ENCODE data around the gene FBXO24.

DNA sequence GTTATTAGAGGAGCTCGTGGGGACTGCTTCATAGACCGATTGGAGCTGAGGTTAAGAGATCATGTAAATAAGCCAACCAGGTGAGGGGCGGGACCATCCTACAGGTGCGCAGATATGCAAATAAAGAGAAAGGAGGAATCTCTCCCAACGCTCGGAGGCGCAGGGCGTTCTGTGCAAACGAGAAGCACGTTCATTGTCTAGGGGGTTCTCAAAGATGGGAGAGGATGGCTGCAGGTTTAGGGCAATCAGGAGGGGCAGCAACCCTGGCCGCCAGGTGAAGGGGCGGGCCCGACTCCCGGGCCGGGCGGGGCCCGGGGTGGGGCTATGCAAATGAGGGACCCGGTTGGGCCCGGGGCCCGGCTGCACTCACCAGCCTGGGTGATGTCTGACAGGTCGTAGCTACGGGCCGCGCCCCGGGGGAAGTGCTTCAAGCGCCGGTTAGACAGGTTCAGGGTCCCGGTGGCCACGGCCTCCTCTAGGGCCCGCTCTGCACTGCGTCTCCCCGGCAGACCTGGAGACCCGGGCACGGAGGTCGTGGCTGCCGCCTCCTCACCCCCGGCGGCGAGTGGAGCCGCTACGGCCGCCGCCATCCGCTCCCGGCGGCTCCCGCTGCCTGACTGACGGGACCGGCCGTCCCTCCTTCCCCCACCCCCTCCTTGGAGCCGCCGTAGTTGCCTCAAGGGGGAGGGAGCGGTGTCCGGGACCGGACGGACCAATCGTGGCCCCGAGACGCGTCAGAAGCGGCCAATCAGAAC is 440 bp upstream of the FBXO24 start, which contains the start of gene LRCH4:
- TF ChIP-seq, protein P1, sequence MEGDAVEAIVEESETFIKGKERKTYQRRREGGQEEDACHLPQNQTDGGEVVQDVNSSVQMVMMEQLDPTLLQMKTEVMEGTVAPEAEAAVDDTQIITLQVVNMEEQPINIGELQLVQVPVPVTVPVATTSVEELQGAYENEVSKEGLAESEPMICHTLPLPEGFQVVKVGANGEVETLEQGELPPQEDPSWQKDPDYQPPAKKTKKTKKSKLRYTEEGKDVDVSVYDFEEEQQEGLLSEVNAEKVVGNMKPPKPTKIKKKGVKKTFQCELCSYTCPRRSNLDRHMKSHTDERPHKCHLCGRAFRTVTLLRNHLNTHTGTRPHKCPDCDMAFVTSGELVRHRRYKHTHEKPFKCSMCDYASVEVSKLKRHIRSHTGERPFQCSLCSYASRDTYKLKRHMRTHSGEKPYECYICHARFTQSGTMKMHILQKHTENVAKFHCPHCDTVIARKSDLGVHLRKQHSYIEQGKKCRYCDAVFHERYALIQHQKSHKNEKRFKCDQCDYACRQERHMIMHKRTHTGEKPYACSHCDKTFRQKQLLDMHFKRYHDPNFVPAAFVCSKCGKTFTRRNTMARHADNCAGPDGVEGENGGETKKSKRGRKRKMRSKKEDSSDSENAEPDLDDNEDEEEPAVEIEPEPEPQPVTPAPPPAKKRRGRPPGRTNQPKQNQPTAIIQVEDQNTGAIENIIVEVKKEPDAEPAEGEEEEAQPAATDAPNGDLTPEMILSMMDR (IDR thresholded peaks at IDR 0.05), result no peak
- TF ChIP-seq POLR2A (IDR thresholded peaks at IDR 0.05), result peak; percentile 99

Data from heart left ventricle (tissue), 13 donors.